GM19023 (cell line): ENCODE data around the gene ANKRD24.
A peak's percentile ranks its signal among the peaks of the same experiment; 100 is the strongest.
"Not testable (repeated sequence)": the region's sequence is repeated elsewhere in the genome, so short reads cannot be mapped to it uniquely, and the experiment has no call there.

Experiments
- ATAC-seq: cut with Tn5 transposase; IDR thresholded peaks from one replicate; pipeline ENCODE4 v1.9.1; 2021; ENCODE audit warnings: mild to moderate bottlenecking, moderate library complexity; ENCODE audit not compliant: unreplicated experiment

Gene ANKRD24

DNA sequence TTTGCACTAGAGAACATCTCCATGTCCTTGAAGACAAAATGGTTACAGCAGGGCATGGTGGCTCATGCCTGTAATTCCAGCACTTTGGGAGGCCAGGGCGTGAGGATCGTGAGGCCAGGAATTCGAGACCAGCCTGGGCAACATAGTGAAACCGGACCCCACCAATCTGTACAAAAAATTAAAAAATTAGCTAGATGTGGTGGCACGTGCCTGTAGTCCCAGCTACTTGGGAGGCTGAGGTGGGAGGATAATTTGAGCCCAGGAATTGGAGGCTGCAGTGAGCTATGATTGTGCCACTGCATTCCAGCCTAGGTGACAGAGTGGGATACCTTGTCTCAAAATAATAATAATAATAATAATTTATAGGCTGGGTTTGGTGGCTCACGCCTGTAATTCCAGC is 47.7 kb downstream of the ANKRD24 start:
- ATAC-seq, result not testable (repeated sequence)

DNA sequence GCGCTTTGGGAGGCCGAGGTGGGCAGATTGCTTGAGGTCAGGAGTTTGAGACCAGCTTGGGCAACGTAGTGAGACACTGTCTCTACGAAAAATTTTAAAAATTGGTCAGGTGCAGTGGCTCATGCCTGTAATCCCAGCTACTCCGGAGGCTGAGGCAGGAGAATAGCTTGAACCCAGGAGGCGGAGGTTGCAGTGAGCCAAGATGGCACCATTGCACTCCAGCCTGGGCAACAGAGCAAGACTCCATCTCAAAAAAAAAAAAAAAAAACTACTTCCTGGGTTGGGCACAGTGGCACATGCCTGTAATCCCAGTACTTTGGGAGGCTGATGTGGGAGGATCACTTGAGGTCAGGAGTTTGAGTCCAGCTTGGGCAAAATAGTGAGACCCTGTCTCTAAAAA is 49.0 kb downstream of the ANKRD24 start:
- not testable (repeated sequence) for ATAC-seq

GRCh38 chr19:4232139-4232538 is 49.6 kb downstream of the ANKRD24 start:
- ATAC-seq, result not testable (repeated sequence)

GRCh38 chr19:4232614-4233281 is 50.3 kb downstream of the ANKRD24 start:
- no peak for ATAC-seq

DNA sequence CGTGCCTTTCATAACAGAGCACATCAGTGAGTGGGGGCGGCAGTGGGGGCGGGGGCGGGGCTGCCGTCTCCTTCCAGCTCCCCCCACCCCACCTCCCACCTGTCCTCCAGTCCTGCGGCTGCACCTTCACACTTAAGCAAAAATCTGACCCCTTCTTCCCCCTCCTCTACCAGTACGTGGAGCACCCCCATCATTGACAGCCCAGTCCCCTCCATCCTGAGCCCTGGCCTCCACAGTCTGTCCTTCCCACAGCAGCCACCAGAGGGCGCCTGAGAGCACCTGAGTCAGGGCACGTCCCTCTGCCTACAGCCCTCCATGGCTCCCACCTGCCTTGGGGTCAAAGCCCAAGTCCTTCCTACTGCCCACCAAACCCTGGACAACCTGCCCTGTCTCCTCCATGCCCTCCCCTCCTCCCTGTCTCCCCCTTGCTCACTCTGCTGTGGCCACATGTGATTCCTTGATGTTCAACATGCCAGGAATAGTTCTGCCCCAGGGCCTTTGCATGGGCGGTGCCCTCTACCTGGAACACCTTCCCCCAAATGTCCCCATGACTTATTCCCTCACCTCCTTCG is 50.9 kb downstream of the ANKRD24 start:
- no peak for ATAC-seq

GRCh38 chr19:4234142-4234861 is 51.8 kb downstream of the ANKRD24 start:
- ATAC-seq, result no peak

DNA sequence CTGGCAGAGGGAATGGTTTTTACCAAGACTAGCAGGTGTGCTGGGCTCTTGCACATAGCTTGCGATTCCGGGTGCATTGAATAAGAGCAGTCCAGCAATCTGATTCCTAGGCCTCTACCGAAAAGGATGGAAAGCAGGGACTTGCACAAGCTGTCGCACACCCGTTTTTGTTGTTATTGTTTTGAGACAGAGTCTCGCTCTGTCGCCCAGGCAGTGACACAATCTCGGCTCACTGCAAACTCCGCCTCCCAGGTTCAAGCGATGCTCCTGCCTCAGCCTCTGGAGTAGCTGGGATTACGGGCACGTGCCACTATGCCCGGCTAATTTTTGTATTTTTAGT is 52.3 kb downstream of the ANKRD24 start:
- ATAC-seq, result no peak

DNA sequence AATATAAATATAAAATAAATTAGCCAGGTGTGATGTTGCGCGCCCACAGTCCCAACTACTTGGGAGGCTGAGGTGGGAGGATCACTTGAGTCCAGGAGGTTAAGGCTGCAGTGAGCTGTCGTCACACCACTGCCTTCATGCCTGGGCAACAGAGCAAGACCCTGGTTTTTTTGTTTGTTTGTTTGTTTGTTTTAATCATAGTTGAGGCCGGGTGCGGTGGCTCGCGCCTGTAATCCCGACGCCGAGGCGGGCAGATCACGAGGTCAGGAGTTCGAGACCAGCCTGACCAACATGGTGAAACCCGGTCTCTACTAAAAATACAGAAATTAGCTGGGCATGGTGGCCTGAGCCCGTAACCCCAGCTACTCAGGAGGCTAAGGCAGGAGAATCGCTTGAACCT is 55.0 kb downstream of the ANKRD24 start:
- ATAC-seq, result not testable (repeated sequence)

- no peak for ATAC-seq
Measured at GRCh38 chr19:4238831-4239230, 56.3 kb downstream of the ANKRD24 start.

DNA sequence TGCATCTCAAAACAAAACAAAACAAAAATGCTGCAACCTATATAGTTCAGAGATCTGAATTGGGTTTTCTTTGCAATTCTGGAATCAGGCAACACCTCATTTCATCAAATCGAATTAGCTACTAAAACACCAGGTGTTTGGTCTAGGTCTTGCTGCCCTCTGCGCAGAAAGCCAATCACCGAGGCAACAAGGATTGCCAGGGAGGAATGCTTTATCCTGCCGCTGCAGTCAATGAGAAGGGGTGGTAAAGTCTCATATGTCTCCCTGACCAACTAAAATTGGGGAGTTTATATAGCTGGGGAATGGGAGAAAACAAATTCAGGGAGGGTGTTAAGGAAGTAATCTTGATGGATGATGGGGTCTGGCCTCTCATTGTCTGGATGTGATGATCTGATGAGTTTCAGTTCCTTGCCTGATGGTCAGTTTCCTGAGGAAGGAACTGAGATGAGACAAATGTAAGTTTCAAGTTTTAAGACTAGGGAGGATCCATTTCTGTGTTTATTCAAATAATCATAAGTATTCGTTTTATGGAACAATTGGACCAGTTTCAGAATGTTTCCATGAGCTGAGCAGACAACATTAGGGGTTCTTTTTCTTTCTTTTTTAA is 59.4 kb downstream of the ANKRD24 start:
- no peak for ATAC-seq

DNA sequence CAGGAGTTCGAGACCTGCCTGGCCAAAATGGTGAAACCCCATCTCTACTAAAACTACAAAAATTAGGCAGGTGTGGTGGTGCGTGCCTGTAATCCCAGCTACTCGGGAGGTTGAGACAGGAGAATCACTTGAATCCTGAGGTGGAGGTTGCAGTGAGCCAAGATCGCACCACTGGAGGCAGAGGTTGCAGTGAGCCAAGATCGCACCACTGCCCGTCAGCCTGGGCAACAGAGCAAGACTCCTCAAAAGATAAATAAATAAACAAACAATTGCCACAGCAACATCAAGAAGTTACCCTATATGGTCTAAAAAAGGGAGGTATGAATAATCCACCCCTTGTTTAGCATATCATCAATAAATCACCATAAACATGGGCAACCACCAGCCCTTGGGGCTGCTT is 63.4 kb downstream of the ANKRD24 start:
- not testable (repeated sequence) for ATAC-seq

DNA sequence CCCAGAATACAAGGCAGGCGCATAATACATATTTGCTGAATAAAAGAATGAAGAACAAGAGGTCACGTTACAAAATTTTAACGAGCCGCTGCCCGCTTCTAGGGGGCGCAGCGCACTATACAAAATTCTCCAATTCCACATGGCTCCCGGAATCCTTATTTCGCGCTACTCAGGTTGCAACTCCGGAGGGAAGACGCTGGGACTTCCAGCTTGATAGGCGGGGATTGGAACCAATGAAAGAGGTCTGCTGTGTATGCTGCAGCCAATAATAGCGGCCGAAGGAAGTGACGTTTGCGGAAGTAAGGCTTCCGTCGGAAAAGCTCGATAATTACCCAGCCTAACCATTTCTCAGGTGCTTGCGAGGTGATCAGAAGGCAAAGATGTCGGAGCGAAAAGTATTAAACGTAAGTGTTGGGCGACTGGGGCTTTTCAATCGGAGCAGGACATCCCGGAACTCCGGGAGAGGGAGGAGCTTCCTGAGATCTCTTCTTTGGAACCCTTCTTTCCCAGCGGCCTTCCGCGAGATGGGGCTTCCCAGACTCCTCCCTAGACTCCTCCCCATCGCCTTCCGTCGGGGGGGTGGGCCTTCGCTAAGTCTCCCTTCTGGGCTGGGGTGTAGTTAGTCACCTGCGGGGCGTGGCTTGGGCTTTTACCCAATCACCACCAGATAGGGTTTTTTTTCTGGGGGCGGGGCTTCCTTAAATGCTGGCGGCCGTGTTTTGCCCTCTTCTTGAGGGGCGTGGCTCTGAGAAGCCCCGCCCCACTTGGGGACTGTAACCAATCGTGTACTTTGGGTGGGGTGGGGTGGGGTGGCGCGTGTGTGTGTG is 64.5 kb downstream of the ANKRD24 start, which contains the start of gene YJU2:
Gene YJU2 (plus strand): TSS at position 314 of the 827 bp plus-strand sequence. CDS start 67 bp downstream, at position 381.
- ATAC-seq, result peak; percentile 82

DNA sequence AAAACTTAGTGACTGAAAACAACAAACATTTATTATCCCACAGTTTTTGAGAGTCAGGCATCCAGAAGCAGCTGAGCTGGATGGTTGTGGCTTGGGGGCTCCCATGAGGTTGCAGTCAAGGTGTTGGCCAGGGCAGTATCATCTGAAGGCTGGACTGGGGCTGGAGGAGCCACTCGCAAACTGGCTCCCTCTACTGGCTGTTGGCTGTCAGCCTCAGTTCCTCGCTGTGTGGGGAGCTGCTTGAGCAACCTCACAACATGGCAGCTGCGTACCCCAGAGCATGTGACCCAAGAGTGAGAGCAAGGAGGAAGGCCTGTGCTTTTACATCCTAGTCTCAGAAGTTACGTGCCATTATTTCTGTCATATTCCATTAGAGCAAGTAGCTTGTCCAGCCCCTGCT is 74.1 kb downstream of the ANKRD24 start:
- no peak for ATAC-seq

GRCh38 chr19:4257025-4257424 is 74.5 kb downstream of the ANKRD24 start:
- no peak for ATAC-seq

GRCh38 chr19:4258181-4258580 is 75.7 kb downstream of the ANKRD24 start:
- no peak for ATAC-seq

DNA sequence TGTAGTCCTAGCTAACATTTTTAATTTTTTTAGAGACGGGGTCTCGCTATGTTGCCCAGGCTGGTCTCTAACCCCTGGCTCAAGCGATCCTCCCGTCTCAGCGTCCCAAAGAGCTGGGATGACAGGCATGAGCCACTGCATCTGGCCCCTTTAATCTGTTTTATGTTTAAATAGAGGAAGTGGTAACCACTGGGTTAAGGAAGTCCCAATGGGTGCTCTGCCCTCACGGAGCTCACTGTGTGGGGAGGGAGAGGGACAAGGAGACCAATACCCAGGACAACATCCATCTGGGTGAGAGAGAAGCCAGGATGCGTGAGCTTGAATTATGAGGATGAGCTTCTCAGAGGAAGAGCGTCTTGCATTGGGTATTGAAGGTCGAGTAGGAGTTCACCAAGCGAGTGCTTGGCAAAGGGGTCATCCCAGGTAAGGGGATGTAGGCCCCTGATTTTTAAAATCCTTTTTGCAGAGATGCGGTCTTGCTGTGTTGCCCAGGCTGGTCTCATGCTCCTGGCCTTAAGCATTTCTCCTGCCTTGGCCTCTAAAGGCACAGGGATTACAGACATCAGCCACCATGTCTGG is 78.2 kb downstream of the ANKRD24 start:
- ATAC-seq, result no peak

DNA sequence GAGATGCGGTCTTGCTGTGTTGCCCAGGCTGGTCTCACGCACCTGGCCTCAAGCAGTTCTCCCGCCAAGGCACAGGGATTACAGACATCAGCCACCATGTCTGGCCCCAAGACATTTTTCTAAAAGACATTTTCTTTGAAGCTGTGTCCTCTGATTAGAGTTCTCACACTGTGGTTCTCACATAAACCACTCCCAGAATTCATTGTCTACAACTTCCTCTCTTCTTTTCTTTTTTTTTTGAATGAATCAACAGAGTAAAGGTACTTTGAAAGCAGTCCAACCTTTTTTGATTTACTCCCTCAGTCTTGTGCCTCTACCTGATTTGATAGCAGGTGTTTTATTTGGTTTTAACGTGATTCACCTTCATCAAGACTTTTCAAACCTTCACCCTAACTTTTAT is 82.3 kb downstream of the ANKRD24 start:
- no peak for ATAC-seq

DNA sequence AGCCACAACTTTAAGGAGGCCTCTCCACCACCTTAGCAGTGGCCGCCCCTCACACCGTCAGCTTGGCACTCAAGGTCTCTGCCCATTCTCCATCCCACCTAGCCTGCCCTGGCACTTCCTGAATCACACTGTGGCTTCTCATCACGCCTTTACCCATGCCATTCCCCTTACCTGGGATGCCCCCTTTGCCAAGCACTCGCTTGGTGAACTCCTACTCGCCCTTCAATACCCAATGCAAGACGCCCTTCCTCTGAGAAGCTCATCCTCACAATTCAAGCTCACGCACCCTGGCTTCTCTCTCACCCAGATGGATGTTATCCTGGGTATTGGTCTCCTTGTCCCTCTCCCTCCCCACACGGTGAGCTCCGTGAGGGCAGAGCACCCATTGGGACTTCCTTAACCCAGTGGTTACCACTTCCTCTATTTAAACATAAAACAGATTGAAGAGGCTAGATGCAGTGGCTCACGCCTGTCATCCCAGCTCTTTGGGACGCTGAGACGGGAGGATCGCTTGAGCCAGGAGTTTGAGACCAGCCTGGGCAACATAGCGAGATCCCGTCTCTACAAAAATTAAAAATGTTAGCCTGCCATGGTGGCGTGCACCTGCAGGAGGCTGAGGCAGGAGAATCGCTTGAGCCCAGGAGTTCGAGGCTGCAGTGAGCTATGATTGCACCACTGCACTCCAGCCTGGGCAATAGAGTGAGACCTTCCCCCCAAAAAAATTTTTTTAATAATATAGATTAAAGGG is 83.9 kb downstream of the ANKRD24 start:
- no peak for ATAC-seq

- ATAC-seq, result no peak
Measured at GRCh38 chr19:4267101-4267900, 84.8 kb downstream of the ANKRD24 start.
